B cell (primary cell): ENCODE results near the gene GMPR.

ENCODE experiments used
- EZH2 ChIP-seq: IDR thresholded peaks from 2 replicates; pipeline ENCODE4 v1.6.1; 2012; ENCODE audit warnings: borderline replicate concordance, low read depth, mild to moderate bottlenecking, moderate library complexity, low read length; ENCODE audit not compliant: insufficient read depth, poor library complexity, severe bottlenecking
- TF ChIP-seq, protein P1 (sequence below): fragments of 200-600 bp; IDR thresholded peaks from one replicate; pipeline ENCODE4 v1.8.0; 2022; ENCODE audit warnings: antibody characterized with exemption, mild to moderate bottlenecking

- TF ChIP-seq, protein P1, sequence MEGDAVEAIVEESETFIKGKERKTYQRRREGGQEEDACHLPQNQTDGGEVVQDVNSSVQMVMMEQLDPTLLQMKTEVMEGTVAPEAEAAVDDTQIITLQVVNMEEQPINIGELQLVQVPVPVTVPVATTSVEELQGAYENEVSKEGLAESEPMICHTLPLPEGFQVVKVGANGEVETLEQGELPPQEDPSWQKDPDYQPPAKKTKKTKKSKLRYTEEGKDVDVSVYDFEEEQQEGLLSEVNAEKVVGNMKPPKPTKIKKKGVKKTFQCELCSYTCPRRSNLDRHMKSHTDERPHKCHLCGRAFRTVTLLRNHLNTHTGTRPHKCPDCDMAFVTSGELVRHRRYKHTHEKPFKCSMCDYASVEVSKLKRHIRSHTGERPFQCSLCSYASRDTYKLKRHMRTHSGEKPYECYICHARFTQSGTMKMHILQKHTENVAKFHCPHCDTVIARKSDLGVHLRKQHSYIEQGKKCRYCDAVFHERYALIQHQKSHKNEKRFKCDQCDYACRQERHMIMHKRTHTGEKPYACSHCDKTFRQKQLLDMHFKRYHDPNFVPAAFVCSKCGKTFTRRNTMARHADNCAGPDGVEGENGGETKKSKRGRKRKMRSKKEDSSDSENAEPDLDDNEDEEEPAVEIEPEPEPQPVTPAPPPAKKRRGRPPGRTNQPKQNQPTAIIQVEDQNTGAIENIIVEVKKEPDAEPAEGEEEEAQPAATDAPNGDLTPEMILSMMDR: no peak
- TF ChIP-seq EZH2: no peak
Observed at GRCh38 chr6:16209539-16209938, 28.8 kb upstream of the GMPR start.
